HG03439 (cell line): Measurements from ENCODE around the gene NSUN2.
A peak's percentile ranks its signal among the peaks of the same experiment; 100 is the strongest.
"Not testable (repeated sequence)": the region's sequence is repeated elsewhere in the genome, so short reads cannot be mapped to it uniquely, and the experiment has no call there.

Source experiments
- ATAC-seq: cut with Tn5 transposase; IDR thresholded peaks from one replicate; pipeline ENCODE4 v1.9.1; 2021; ENCODE audit warnings: mild to moderate bottlenecking, moderate library complexity; ENCODE audit not compliant: unreplicated experiment

Gene NSUN2

GRCh38 chr5:6632888-6633468 lies at the start of gene NSUN2, which contains the start of gene SRD5A1:
Gene NSUN2 (minus strand): TSS chr5:6633044. CDS start chr5:6632979, 65 bp downstream.
Gene SRD5A1 (plus strand): TSS chr5:6633440. CDS start chr5:6633577, 137 bp downstream.
- ATAC-seq: peak; percentile 92

DNA sequence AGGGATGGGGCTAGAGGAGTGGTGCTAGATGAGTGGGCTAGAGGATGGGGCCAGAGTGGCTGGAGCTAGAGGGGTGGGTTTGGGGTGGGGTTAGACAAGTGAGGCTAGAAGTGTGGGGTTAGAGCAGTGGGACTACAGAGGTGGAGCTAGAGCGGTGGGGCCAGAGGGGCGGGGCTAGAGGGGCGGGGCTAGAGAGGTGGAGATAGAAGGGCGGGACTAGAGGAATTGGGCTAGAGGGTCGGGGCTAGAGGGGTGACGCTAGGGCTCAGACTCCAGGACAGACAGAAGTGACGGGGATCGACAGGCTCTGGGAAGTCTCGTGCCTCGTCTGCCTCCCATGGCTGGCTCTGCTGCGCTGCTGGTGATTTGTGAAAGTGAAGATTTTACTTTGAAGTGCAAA lies 49.4 kb upstream of the NSUN2 start:
- ATAC-seq: no peak

GRCh38 chr5:6681682-6682081 lies 48.8 kb upstream of the NSUN2 start:
- ATAC-seq: no peak

DNA sequence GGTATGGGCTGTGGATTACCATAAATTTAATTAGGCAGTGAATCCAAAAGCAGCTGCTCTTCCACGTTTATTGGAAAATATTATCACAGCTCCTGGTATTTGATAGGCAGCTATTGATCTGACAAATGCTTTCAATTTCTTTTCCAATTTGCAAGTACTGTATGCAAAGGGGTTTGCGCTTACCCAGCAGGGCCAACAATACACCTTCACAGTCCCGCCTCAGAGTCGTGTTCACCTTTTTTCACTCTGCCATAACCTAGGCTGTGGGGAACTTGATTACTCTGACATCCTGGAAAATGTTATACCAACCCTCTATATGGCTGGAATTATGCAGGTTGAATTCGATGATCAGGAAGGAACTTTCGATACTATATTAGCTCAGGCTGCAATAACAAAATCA lies 48.1 kb upstream of the NSUN2 start:
- no peak for ATAC-seq

DNA sequence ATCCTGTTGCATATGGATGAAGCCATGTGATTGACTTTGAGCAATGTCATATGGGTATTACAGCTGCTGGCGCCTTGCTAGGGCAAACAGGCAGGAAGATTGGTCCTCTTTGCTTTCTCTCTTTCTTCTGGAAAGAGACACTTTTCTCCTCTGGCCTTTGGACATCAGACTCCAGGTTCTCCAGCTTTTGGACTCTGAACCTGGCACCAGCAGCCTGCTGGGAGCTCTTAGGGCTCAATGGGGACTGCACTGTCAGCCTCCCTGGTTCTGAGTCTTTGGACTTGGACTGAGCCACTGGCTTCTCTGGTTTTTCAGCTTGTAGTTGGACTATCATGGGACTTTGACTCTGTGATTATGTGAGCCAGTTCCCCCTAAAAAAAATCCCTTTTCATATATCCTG lies 45.5 kb upstream of the NSUN2 start:
- no peak for ATAC-seq

DNA sequence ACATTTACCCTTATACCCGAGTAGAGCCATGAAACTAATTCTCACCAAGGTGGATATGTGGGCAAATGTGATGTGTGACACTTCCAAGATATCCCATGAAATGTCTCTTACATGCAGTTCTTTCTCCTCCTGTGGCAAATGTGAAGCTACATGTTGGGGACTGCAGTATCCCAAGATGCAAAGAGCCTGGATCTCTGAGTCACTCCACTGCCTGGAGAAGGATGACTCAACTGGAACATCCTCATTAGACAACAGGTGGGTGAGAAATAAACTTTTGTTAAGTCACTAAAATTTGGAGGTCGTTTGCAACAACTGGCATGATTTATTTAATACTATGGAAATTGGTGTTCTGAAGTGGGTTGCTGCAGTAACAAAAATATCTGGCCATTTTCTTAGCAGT lies 43.9 kb upstream of the NSUN2 start:
- no peak for ATAC-seq

- ATAC-seq: no peak
Observed at GRCh38 chr5:6675784-6676491, 43.1 kb upstream of the NSUN2 start.

DNA sequence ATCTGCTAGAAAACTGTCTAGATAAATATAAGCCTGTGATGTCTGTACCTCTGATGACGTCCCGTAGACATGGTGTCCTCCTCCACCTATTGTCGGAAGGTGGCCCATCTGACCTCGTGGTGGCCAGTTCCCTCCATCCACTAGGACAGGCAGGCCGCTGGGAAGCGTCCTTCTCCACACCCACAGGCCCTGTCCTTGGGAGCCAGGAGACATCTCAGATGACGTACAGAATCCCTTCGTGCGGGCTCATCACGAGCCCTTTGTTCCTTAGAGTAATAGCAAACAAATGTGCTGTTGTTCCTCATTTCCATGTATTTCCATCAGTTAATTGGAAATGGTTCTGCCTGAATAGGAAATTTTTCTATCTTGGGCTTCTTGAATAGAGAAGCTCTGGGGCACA lies 42.0 kb upstream of the NSUN2 start:
- ATAC-seq: no peak

GRCh38 chr5:6674421-6674820 lies 41.6 kb upstream of the NSUN2 start:
- ATAC-seq: no peak

DNA sequence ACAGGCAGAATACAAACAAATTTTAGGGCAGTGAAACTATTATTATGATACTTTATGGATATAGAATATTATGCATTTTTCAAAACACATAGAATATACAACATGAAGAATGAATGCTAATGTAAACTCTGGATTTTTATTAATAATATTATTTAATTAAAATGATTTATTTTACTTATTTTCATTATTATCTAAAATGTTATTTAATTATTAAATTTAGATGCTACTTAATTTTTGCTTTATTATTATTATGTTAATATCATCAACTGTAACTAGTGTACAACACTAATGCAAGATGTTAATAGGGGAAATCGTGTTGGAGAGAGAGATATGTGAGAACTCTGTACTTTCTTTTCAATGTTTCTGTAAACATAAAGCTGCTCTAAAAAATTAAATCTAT lies 41.1 kb upstream of the NSUN2 start:
- ATAC-seq: no peak

- no peak for ATAC-seq
Observed at GRCh38 chr5:6673031-6673430, 40.2 kb upstream of the NSUN2 start.

GRCh38 chr5:6668717-6669116 lies 35.9 kb upstream of the NSUN2 start:
- not testable (repeated sequence) for ATAC-seq

DNA sequence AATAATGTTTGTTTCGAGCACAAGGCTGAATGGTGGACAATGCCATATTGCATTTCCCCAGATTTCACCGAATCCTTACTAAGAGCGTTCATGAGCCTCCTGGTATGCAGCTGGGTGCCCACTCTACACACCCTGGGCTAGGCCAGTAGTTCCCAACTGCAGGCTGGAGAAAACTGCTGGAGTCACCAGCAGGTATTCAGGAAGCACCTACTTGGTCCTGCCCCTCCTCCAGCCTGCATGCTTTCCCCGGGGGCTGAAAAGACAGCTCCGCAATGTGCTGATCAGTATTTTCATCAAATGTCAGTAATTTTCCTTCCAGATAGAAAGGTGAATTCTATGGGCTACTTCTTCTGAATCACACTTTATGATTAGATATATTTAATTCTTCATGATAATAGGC lies 34.8 kb upstream of the NSUN2 start:
- ATAC-seq: no peak

DNA sequence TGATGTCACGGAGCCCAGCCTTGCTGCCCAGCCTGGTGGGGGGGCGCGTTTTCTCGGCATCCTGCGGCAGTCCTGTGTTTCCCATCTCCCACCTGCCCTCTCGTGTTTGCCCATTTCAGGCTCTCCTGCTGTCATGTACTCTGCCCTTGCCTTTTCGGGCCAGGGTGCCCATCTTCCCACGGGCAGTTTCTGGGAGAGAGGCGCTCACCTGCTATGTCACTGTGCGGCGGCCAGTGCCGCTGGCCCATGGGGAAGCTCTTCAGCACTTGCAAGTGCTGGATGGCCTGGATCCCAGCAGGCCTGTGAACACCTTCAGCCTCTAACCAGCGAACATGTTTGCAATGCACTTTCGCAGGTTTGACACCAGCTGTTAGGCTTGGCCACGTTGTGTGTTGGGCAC lies 33.9 kb upstream of the NSUN2 start:
- no peak for ATAC-seq

- ATAC-seq: peak; percentile 46
Observed at GRCh38 chr5:6660688-6661087, 27.8 kb upstream of the NSUN2 start.

GRCh38 chr5:6659941-6660684 lies 27.3 kb upstream of the NSUN2 start:
- ATAC-seq: peak; percentile 77

GRCh38 chr5:6656680-6657079 lies 23.8 kb upstream of the NSUN2 start:
- ATAC-seq: no peak

- ATAC-seq: no peak
Observed at GRCh38 chr5:6655432-6655831, 22.6 kb upstream of the NSUN2 start.

GRCh38 chr5:6652025-6652424 lies 19.2 kb upstream of the NSUN2 start:
- ATAC-seq: peak; percentile 89

- ATAC-seq: no peak
Observed at GRCh38 chr5:6649681-6650080, 16.8 kb upstream of the NSUN2 start.

GRCh38 chr5:6649186-6649585 lies 16.3 kb upstream of the NSUN2 start:
- ATAC-seq: no peak
